Stimulated activated CD8-positive, alpha-beta memory T cell treated with anti-CD3 and anti-CD28 coated beads, Interleukin-4, amount 100 ng/mL, for 24 hours (primary cell): ENCODE data around the gene THBS4.

Experiments used
- DNase-seq: peaks from one replicate; pipeline ENCODE4 v3.0.0-alpha.2; 2020; ENCODE audit warnings: low read depth

The THBS4 gene

GRCh38 chr5:80116465-80116864 lies 81.3 kb downstream of the THBS4 start:
- no peak for DNase-seq

GRCh38 chr5:80117446-80117845 lies 82.3 kb downstream of the THBS4 start:
- no peak for DNase-seq

GRCh38 chr5:80119372-80119771 lies 84.2 kb downstream of the THBS4 start:
- DNase-seq: no peak

GRCh38 chr5:80122579-80122978 lies 87.4 kb downstream of the THBS4 start:
- no peak for DNase-seq

- DNase-seq: no peak
Observed at GRCh38 chr5:80124121-80124918, 89.2 kb downstream of the THBS4 start.

GRCh38 chr5:80125022-80125961 lies 90.1 kb downstream of the THBS4 start:
- no peak for DNase-seq

GRCh38 chr5:80125962-80126480 lies 90.9 kb downstream of the THBS4 start:
- DNase-seq: no peak

- no peak for DNase-seq
Observed at GRCh38 chr5:80127116-80127552, 92.0 kb downstream of the THBS4 start.

GRCh38 chr5:80128141-80128540 lies 93.0 kb downstream of the THBS4 start:
- no peak for DNase-seq

- DNase-seq: no peak
Observed at GRCh38 chr5:80129146-80129545, 94.0 kb downstream of the THBS4 start.
